ENCODE measurements around the gene CST3. TPM values are rescaled to one million over a fixed set of nuclear protein-coding genes. Genes with fewer than 3 reads are reported as not detected.

Gene CST3
- total RNA-seq, 1 donor from 2014 or later: 2,609 TPM

DNA sequence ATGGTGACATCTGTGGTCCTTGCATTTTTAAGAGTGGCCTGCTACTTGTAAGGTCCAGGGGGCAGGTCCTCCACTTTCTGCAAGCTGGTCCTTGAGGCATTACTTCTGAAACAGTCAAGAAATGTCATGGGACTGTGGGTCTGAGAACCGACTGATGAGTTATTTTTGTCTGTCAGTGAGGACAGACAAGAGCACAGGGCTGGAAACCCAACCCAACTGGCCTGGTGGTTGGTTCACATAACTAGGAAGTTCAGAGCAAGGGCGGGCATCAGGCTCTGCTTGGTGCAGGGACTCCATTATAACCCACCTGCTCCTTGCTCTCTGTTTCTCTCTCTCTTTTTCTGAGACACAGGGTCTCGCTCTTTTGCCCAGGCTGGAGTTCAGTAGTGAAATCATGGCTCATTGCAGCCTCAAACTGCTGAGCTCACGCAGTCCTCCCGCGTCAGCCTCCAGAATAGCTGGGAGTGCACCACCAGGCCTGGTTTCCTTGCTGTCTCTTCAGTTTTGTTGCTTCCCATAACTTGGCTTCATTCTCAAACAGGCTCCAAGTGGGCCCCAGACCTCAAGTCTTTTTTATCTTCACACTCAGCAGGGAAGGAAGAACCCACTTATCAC, 9.2 kb downstream of the CST3 start:
- TF ChIP-seq CTCF (IDR thresholded peaks at IDR 0.05): no peak
- DNase-seq (ENCODE audit: low spot score in 2 of 2): no peak
- Histone ChIP-seq H3K36me3 (peaks cover 11 to 23% of the 10 kb centered on the region in 2 donors), H3K4me3 (no peak overlapping the region), H3K9me3 (no peaks in the 10 kb centered on the region), H3K4me1 (peaks cover 0 to 6% of the 10 kb centered on the region in 2 donors), H3K27ac (peak overlapping the region in 1 of 2 donors; percentile 55), H3K27me3 (no peaks in the 10 kb centered on the region)
- intact Hi-C loops (cut with DNase I): loop anchor here (10.0 kb wide), 1 partner anchor 1426 kb away; the partner anchor contains the start of gene ACSS1

GRCh38 chr20:23627501-23627900, 10.3 kb downstream of the CST3 start:
- no peaks in the 10 kb centered on the region for H3K27me3 ChIP-seq
- peaks cover 0 to 11% of the 10 kb centered on the region in 2 donors for H3K4me1 ChIP-seq
- intact Hi-C loops (cut with DNase I): loop anchor here (10.0 kb wide), 1 partner anchor 1427 kb away; the partner anchor contains the start of gene ACSS1
- H3K36me3 ChIP-seq: peaks cover 6 to 13% of the 10 kb centered on the region in 2 donors
- no peaks in the 10 kb centered on the region for H3K9me3 ChIP-seq
- H3K27ac ChIP-seq: no peak overlapping the region
- no peak for DNase-seq (ENCODE audit: low spot score in 2 of 2)
- H3K4me3 ChIP-seq: no peak overlapping the region
- no peak for TF ChIP-seq CTCF (IDR thresholded peaks at IDR 0.05)

DNA sequence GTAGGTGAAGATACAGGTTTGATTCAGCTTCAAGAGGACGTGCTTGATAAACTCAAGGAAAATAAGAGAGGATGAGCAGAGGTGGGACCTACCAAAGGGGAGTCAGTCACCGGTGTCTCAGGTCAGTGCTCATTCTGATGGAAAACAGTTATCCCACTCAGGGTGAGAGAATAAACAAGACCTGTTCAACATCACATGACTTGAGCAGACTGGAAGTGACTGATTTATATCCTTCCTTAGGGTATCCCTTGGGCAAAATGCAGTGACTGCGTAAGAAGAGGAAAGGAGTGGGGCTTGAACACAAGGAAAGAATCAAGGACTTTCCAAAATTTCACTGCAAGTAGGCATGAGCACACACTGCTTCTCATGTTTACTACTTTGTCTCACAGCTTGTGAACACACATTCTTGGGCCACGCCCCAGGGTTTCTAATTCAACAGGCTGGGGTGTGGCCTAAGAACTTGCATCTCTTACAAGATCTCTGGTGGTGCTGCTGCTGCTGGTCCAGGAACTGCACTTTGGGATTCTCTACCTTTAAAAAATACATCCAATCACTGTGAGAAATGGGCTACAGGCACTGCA, 11.6 kb downstream of the CST3 start:
- intact Hi-C loops (cut with DNase I): loop anchor here (10.0 kb wide), 1 partner anchor 1429 kb away; the partner anchor contains the start of gene ACSS1
- no peak overlapping the region for H3K27ac ChIP-seq
- peaks cover 0 to 17% of the 10 kb centered on the region in 2 donors for H3K4me1 ChIP-seq

DNA sequence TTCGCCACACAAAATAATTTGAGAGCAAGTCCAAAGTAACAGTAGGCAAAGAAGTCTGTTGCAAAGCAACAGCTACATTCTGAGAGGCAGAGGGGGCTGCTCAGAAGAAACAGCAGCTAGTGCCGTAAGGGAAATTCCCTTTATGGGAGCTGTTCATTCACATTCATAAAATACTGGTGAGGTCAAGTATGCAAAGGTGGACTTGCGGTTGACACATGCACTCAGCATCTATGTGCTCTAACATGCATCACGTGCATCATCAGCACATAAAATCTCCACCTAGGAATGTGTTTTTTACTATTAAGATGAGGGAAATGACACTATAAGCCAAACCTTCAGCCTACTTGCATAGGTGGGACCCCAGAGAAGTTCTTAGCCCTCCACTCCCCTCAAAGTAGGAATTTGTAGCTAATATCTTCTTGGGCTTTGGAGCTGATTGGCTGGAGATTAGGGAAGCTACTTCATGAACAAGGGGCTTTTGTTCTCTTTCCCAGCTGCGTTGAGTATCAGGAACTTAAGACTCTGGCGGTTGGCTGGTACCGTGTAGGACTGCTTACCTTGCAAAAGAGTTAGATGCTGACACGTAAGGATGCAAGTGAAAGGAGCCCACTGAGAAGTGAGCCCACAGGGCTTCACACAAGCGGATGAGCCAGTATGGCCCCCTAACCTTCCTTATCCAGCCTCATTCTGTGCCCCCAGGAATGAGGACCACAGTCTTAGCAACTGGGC, 12.4 kb downstream of the CST3 start:
- intact Hi-C loops (cut with DNase I): loop anchor here (10.0 kb wide), 1 partner anchor 1429 kb away; the partner anchor contains the start of gene ACSS1
- H3K4me3 ChIP-seq: no peak overlapping the region
- peaks cover 0 to 17% of the 10 kb centered on the region in 2 donors for H3K4me1 ChIP-seq
- H3K9me3 ChIP-seq: no peaks in the 10 kb centered on the region
- no peaks in the 10 kb centered on the region for H3K27me3 ChIP-seq
- no peak for DNase-seq (ENCODE audit: low spot score in 2 of 2)
- no peak for TF ChIP-seq CTCF (IDR thresholded peaks at IDR 0.05)
- H3K27ac ChIP-seq: no peak overlapping the region
- H3K36me3 ChIP-seq: no peaks in the 10 kb centered on the region

More for the DNA sequence above, 11.6 kb downstream of the CST3 start:
- no peaks in the 10 kb centered on the region for H3K27me3 ChIP-seq
- TF ChIP-seq CTCF (IDR thresholded peaks at IDR 0.05): no peak
- H3K9me3 ChIP-seq: no peaks in the 10 kb centered on the region
- no peak overlapping the region for H3K4me3 ChIP-seq
- DNase-seq (ENCODE audit: low spot score in 2 of 2): no peak
- H3K36me3 ChIP-seq: no peaks in the 10 kb centered on the region

DNA sequence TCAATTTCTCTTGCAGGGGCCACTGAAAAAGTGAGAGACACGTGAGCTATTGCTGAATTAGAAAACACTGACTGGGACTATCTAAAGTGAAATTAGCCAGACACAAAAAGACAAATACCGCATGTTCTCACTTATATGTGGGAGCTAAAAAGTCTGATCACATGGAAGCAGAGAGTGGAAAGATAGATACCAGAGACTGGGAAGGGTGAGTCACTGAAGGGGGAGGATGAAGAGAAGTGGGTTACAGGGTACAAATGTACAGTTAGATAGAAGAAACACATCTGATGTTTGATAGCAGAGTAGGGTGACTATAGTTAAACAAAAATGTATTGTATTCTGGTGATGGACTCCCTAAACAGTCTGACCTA, 13.4 kb downstream of the CST3 start:
- H3K4me1 ChIP-seq: peaks cover 0 to 17% of the 10 kb centered on the region in 2 donors
- no peak for TF ChIP-seq CTCF (IDR thresholded peaks at IDR 0.05)
- H3K27ac ChIP-seq: peak overlapping the region; percentile 88 to 91
- no peak overlapping the region for H3K4me3 ChIP-seq
- no peaks in the 10 kb centered on the region for H3K27me3 ChIP-seq
- H3K36me3 ChIP-seq: no peaks in the 10 kb centered on the region
- DNase-seq (ENCODE audit: low spot score in 2 of 2): no peak
- peaks cover 0 to 3% of the 10 kb centered on the region in 2 donors for H3K9me3 ChIP-seq
- intact Hi-C loops (cut with DNase I): loop anchor here (5.0 to 10.0 kb wide), 4 partner anchors 202 to 1430 kb away; partner anchors contain the start of genes ACSS1, GZF1 and NAPB
